HTERT RPE-1 (cell line): ENCODE results near the gene CLIC1.
"Not testable (repeated sequence)": the region's sequence is repeated elsewhere in the genome, so short reads cannot be mapped to it uniquely, and the experiment has no call there.

ENCODE experiments used
- in situ Hi-C: fragments of 300-500 bp; cut with MboI; formaldehyde crosslinking; loops from 4 replicates; pipeline ENCODE4 v1.14.3; 2020; ENCODE audit warnings: low sequenced_read_pairs

CLIC1 gene

GRCh38 chr6:31723980-31724691 is 12.2 kb downstream of the CLIC1 start:
- in situ Hi-C loops, result no loop called here

DNA sequence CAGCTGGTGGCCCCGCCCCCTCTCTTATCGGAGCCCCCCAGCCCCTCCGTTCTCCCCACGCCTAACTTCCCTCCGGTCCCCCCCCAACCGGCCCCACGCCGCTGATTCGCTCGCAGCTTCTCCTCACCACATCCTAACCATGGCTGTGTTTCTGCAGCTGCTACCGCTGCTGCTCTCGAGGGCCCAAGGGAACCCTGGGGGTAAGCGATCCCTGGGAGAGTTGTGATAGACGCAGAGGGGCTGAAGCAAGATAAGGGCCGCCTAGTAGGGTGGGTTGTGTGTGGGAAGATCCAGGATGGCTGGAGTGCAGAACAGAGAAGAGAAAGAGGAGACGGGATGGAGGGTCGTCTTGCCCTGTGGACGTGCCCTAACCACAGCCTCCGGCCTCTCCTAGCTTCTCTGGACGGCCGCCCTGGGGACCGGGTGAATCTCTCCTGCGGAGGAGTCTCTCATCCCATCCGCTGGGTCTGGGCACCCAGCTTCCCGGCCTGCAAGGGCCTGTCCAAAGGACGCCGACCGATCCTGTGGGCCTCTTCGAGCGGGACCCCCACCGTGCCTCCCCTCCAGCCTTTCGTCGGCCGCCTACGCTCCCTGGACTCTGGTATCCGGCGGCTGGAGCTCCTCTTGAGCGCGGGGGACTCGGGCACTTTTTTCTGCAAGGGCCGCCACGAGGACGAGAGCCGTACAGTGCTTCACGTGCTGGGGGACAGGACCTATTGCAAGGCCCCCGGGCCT is 12.9 kb downstream of the CLIC1 start, which contains the start of gene MPIG6B:
Gene MPIG6B (plus strand): TSS at position 129 of the 735 bp plus-strand sequence. CDS start 11 bp downstream, at position 140.
- in situ Hi-C loops, result no loop called here

- in situ Hi-C loops, result no loop called here
These were observed 14.2 kb downstream of the CLIC1 start for GRCh38 chr6:31722173-31722572.

GRCh38 chr6:31721351-31722020 is 14.8 kb downstream of the CLIC1 start, which contains the start of gene LY6G6C:
LY6G6C (minus strand) TSS chr6:31721746; CDS start chr6:31721679, 67 bp downstream.
- in situ Hi-C loops, result no loop called here

GRCh38 chr6:31720196-31720770 is 16.0 kb downstream of the CLIC1 start:
- in situ Hi-C loops, result no loop called here

GRCh38 chr6:31719001-31719400 is 17.3 kb downstream of the CLIC1 start:
- in situ Hi-C loops, result no loop called here

DNA sequence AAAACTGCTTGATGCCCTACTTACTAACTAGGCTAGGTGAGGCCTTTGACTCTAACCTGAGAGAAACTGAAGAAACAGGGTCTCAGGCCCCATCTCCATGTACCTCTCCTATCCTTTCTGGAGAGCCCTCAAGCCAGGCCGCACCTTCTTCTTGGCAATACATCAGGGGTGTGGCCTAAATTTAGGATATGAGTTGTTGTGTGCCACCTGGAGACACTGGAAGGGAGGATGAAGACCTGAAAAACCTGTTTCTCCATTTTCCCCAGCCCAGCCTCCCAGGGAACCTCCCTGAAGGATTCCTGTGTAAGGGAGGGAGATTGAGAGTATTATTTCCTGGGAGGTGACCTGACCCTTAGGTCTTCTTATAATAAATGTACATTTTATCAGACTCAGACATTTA is 18.1 kb downstream of the CLIC1 start:
- in situ Hi-C loops, result no loop called here

DNA sequence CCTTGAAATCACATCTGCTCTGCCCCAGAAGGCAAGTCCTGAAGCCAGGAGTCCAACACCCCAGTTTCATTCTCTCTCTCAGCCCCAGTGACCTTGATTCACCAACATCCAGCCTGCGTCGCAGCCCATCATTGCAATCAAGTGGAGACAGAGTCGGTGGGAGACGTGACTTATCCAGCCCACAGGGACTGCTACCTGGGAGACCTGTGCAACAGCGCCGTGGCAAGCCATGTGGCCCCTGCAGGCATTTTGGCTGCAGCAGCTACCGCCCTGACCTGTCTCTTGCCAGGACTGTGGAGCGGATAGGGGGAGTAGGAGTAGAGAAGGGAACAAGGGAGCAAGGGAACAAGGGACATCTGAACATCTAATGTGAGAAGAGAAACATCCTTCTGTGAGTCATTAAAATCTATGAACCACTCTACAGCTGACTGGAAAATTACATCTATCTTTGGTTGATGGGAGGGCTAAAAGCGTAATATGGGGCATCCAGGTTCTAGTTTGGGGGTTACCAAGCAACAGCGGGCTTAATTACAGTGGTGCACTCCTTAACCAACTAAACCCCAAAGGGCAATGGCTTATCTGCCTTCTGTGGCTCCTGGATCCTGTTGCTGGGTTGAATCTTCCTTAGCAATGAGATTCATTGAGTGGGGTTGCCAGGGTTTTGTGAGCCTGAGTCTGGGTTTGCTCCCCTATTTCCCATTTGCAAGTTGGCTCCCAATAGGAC is 18.7 kb downstream of the CLIC1 start:
- in situ Hi-C loops, result no loop called here

DNA sequence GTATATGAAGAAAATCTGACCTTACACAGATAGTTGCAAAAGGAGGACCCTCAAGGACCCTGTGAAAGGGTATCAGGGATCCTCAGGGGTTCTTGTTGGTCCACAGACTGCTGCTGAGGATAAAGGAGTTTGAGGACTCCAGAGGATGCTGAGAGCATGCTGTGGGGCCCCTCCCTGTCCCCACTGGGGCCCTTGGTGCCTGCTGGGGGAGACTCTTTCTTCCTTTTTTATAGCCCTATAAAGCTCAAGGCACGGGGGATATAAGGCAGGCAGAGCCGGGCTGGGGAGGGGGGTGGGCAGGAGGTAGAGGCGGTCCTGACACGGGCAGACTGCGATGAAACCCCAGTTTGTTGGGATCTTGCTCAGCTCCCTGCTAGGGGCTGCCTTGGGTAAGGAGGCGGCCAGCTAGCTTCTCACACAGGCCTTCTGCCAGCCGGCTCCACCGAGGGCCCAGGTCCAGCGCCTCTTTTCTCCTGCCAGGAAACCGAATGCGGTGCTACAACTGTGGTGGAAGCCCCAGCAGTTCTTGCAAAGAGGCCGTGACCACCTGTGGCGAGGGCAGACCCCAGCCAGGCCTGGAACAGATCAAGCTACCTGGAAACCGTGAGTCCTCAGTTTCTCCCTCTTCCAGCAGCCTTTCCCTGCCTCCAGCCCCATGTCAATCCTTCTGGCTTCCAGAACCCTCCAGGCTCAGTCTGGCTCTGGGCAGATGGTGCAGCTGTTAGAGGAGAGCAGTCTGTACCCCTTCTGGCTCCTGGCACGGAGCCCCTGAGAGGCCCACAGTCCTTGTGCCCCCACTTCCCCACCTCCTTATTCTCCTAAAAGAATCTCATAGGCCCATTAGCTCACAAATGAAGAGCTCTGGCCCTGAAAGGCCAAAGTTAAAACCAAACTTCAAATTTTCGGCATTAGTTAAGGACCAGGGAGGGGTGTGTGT is 21.0 kb downstream of the CLIC1 start, which contains the start of gene LY6G6D:
Gene LY6G6D (plus strand): TSS at position 327 of the 937 bp plus-strand sequence. CDS start 8 bp downstream, at position 335.
- in situ Hi-C loops, result no loop called here

DNA sequence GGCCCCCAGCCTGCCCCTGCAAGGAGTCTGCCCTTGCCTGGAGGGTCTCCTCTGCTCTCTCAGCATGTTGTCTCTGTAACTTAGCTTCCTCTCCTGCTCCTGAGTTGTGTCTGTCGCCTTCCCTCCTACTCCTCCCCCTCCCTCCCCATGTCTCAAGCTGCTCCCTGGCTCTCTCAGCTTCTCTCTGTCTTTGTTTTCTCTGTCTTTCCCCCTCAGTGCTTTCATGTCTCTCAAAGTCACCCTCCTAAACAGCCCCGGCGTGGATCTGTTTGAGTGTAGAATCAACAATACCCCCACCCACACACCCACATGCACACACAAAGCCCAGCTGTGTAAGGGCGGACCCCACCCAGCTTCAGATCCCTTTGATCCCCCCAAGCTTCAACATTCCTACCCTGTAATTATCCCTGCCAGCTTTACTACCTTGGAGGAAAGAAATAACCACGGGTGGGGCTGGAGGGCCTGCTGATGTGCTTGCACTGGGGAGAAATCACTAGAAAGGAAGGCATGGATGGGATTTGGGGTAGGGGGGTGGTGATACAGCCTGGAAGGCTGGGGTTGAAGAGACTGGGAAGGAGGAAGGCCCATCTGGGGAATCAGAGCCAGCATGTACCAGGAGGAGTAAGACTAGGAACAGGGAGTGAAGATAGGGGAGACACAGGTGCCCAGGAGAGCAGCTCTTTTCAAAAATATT is 22.2 kb downstream of the CLIC1 start:
- in situ Hi-C loops, result no loop called here

DNA sequence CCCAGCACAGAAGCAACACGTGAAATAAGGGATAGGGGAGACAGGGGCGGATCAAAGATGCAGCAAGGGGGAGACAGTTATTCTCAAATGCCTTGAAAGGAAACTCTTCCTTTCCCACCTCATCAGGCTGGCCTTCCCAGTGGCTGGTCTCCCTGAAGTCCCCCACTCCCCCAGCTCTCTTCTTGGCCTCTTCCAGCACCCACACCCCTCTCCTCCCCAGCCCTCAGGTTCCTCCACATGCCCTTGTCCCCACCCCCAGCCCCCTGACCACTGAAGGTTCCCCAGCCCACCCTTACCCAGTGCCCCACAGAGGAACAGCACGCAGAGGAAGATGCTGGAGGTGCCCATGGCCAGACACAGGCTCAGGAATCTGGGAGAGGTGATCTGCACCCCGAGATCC is 22.9 kb downstream of the CLIC1 start:
- in situ Hi-C loops, result no loop called here

GRCh38 chr6:31712296-31712695 is 24.0 kb downstream of the CLIC1 start:
- in situ Hi-C loops, result no loop called here

DNA sequence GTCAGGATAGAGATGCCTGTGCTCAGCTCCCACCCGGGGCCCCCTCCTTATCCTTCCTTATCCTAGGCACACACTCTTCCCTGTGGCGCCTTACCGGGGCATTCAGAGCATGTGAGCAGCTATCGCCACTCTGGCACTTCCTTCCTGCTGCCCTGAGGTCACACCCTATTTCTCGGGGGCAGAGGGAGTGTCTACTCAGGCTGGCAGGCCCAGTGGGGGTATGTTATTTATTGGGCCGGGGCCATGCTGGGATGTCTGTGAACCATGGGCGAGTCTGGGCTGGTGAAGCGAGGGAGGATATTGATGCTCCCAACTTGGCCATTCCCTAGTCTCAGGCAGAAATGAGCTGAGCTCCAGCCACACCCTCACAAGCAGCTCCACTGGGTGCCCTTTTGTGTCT is 25.1 kb downstream of the CLIC1 start:
- in situ Hi-C loops, result no loop called here

DNA sequence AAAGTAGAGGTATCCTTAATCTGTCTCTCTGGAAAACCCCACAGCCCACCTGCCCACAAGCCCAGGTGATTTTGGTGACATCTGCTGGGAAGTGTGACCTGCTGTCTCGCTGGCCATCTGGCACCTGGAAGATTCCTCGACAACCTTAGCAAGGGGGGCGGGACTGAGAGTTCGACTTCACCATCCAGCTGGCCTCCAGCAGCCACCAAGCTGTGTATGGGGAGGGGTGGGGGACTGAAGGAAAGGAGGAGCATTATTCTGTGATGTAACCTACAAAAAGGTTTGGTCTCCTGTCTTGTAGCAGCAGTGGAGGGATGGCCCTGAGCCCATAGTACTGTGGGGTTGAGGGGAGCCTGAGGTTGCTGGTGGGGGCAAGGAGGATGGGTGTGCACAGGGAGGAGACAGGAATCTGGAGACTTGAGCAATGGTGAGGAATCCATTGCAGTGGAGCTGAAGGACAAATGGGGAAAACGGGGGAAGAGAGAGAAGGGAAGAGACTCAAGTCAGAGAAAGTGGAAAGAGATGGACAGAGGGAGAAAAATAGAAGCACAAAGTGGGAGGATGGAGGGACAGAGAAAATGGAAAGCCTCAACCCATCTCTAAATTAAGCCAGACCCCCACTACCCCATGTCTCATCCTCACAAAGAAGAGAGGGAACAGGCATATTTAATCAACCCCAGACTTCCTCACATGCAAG is 25.7 kb downstream of the CLIC1 start:
- in situ Hi-C loops, result no loop called here

- in situ Hi-C loops, result not testable (repeated sequence)
These were observed 27.2 kb downstream of the CLIC1 start for GRCh38 chr6:31709157-31709556.

DNA sequence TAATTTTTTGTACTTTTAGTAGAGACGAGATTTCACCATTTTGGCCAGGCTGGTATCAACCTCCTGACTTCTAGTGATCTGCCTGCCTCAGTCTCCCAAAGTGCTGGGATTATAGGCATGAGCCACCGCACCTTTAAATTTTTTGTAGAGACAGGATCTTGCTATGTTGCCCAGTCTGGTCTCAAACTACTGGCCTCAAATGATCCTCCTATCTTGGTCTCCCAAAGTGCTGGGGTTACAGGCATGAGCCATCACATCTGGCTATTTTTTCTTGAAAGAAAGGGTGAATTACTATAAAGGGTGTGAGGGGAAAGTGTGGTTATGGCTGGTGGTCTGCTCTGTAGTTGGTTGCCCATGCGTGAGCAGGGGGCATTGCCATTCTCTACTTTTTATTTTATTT is 28.1 kb downstream of the CLIC1 start:
- in situ Hi-C loops, result no loop called here

GRCh38 chr6:31707701-31708100 is 28.6 kb downstream of the CLIC1 start:
- in situ Hi-C loops, result no loop called here

DNA sequence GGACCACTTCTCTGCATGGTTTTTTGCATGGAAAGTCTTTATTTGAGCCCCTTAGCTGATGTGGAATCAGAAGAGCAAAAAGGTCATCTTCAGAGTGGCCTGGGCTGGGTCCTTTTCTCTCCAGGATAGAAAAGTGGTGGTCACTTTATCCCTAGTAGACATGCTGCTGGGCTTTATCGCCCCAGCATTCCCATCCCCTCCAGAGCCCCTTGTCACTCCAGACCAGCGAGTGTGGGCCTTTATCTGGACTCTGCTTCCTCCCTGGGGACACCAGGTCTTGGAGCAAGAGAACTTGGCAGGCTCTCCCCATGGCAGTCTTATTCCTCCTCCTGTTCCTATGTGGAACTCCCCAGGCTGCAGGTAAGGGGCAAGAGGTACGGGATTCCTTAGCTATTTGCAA is 29.7 kb downstream of the CLIC1 start, which contains the start of gene LY6G6F:
Gene LY6G6F (plus strand): TSS at position 268 of the 400 bp plus-strand sequence. CDS start 41 bp downstream, at position 309.
- in situ Hi-C loops, result no loop called here
